Measurements from ENCODE around the gene DYRK2. TPM values are rescaled to one million over a fixed set of nuclear protein-coding genes. Genes with fewer than 3 reads are reported as not detected.

DYRK2 gene
- total and polyA plus RNA-seq, 2 donors: 11.8 to 17.9 TPM

- Histone ChIP-seq H3K27me3 (ENCODE audit: control insufficient read depth in 2 of 2, insufficient read depth in 1 of 2, low read length in 1 of 2) (no peaks in the 10 kb centered on the region), H3K4me3 (ENCODE audit: low read length in 2 of 2) (no peak overlapping the region), H3K36me3 (ENCODE audit: control insufficient read depth in 2 of 2, insufficient read depth in 2 of 2, low read length in 1 of 2) (no peaks in the 10 kb centered on the region), H3K27ac (ENCODE audit: low read depth in 1 of 2, low read length in 1 of 2) (no peak overlapping the region), H3K4me1 (ENCODE audit: control insufficient read depth in 2 of 2, insufficient read depth in 2 of 2, low read length in 2 of 2) (peaks cover 0 to 1% of the 10 kb centered on the region in 2 donors), H3K9me3 (ENCODE audit: control insufficient read depth in 2 of 2, insufficient read depth in 1 of 2, low read length in 1 of 2) (no peaks in the 10 kb centered on the region)
- WGBS: 98% methylated on average over 4 of the region's 4 CpGs
- DNase-seq (ENCODE audit: low read depth in 6 of 9, low spot score in 9 of 9): no peak
These were observed 26.6 kb upstream of the DYRK2 start for GRCh38 chr12:67621926-67622325.

- no peak for DNase-seq (ENCODE audit: low read depth in 6 of 9, low spot score in 9 of 9)
- H3K4me3 ChIP-seq (ENCODE audit: low read length in 2 of 2): no peak overlapping the region
- no peak overlapping the region for H3K27ac ChIP-seq (ENCODE audit: low read depth in 1 of 2, low read length in 1 of 2)
- 95% methylated on average over 3 of the region's 3 CpGs for WGBS
- no peaks in the 10 kb centered on the region for H3K36me3 ChIP-seq (ENCODE audit: control insufficient read depth in 2 of 2, insufficient read depth in 2 of 2, low read length in 1 of 2)
- H3K9me3 ChIP-seq (ENCODE audit: control insufficient read depth in 2 of 2, insufficient read depth in 1 of 2, low read length in 1 of 2): no peaks in the 10 kb centered on the region
- peaks cover 0 to 3% of the 10 kb centered on the region in 2 donors for H3K4me1 ChIP-seq (ENCODE audit: control insufficient read depth in 2 of 2, insufficient read depth in 2 of 2, low read length in 2 of 2)
- no peaks in the 10 kb centered on the region for H3K27me3 ChIP-seq (ENCODE audit: control insufficient read depth in 2 of 2, insufficient read depth in 1 of 2, low read length in 1 of 2)
These were observed 25.3 kb upstream of the DYRK2 start for GRCh38 chr12:67623259-67623658.

- Histone ChIP-seq H3K27ac (ENCODE audit: low read depth in 1 of 2, low read length in 1 of 2) (no peak overlapping the region), H3K36me3 (ENCODE audit: control insufficient read depth in 2 of 2, insufficient read depth in 2 of 2, low read length in 1 of 2) (no peaks in the 10 kb centered on the region), H3K4me1 (ENCODE audit: control insufficient read depth in 2 of 2, insufficient read depth in 2 of 2, low read length in 2 of 2) (peaks cover 6 to 9% of the 10 kb centered on the region in 2 donors), H3K27me3 (ENCODE audit: control insufficient read depth in 2 of 2, insufficient read depth in 1 of 2, low read length in 1 of 2) (no peaks in the 10 kb centered on the region), H3K4me3 (ENCODE audit: low read length in 2 of 2) (no peak overlapping the region), H3K9me3 (ENCODE audit: control insufficient read depth in 2 of 2, insufficient read depth in 1 of 2, low read length in 1 of 2) (no peaks in the 10 kb centered on the region)
- DNase-seq (ENCODE audit: low read depth in 6 of 9, low spot score in 9 of 9): no peak
- WGBS: over 99% methylated on average over 6 of the region's 6 CpGs
These were observed 24.2 kb upstream of the DYRK2 start for GRCh38 chr12:67624355-67624754.

GRCh38 chr12:67625004-67625403, 23.5 kb upstream of the DYRK2 start:
- Histone ChIP-seq H3K4me1 (ENCODE audit: control insufficient read depth in 2 of 2, insufficient read depth in 2 of 2, low read length in 2 of 2) (peaks cover 12 to 16% of the 10 kb centered on the region in 2 donors), H3K27ac (ENCODE audit: low read depth in 1 of 2, low read length in 1 of 2) (no peak overlapping the region), H3K27me3 (ENCODE audit: control insufficient read depth in 2 of 2, insufficient read depth in 1 of 2, low read length in 1 of 2) (no peaks in the 10 kb centered on the region), H3K9me3 (ENCODE audit: control insufficient read depth in 2 of 2, insufficient read depth in 1 of 2, low read length in 1 of 2) (no peaks in the 10 kb centered on the region), H3K4me3 (ENCODE audit: low read length in 2 of 2) (no peak overlapping the region), H3K36me3 (ENCODE audit: control insufficient read depth in 2 of 2, insufficient read depth in 2 of 2, low read length in 1 of 2) (no peaks in the 10 kb centered on the region)
- 92% methylated on average over 1 of the region's 1 CpG for WGBS
- DNase-seq (ENCODE audit: low read depth in 6 of 9, low spot score in 9 of 9): no peak

- 97% methylated on average over 2 of the region's 2 CpGs for WGBS
- Histone ChIP-seq H3K27ac (ENCODE audit: low read depth in 1 of 2, low read length in 1 of 2) (no peak overlapping the region), H3K9me3 (ENCODE audit: control insufficient read depth in 2 of 2, insufficient read depth in 1 of 2, low read length in 1 of 2) (no peaks in the 10 kb centered on the region), H3K36me3 (ENCODE audit: control insufficient read depth in 2 of 2, insufficient read depth in 2 of 2, low read length in 1 of 2) (no peaks in the 10 kb centered on the region), H3K4me3 (ENCODE audit: low read length in 2 of 2) (no peak overlapping the region), H3K27me3 (ENCODE audit: control insufficient read depth in 2 of 2, insufficient read depth in 1 of 2, low read length in 1 of 2) (no peaks in the 10 kb centered on the region), H3K4me1 (ENCODE audit: control insufficient read depth in 2 of 2, insufficient read depth in 2 of 2, low read length in 2 of 2) (peaks cover 20 to 22% of the 10 kb centered on the region in 2 donors)
- no peak for DNase-seq (ENCODE audit: low read depth in 6 of 9, low spot score in 9 of 9)
These were observed 22.4 kb upstream of the DYRK2 start for GRCh38 chr12:67626156-67626555.

GRCh38 chr12:67630373-67631088, 18.0 kb upstream of the DYRK2 start:
- 14% methylated on average over 7 of the region's 7 CpGs for WGBS
- Histone ChIP-seq H3K4me3 (ENCODE audit: low read length in 2 of 2) (peak overlapping the region in 1 of 2 donors; percentile 10), H3K36me3 (ENCODE audit: control insufficient read depth in 2 of 2, insufficient read depth in 2 of 2, low read length in 1 of 2) (no peaks in the 10 kb centered on the region), H3K4me1 (ENCODE audit: control insufficient read depth in 2 of 2, insufficient read depth in 2 of 2, low read length in 2 of 2) (peaks cover 31 to 40% of the 10 kb centered on the region in 2 donors), H3K9me3 (ENCODE audit: control insufficient read depth in 2 of 2, insufficient read depth in 1 of 2, low read length in 1 of 2) (no peaks in the 10 kb centered on the region), H3K27ac (ENCODE audit: low read depth in 1 of 2, low read length in 1 of 2) (peak overlapping the region; percentile 89 to 95), H3K27me3 (ENCODE audit: control insufficient read depth in 2 of 2, insufficient read depth in 1 of 2, low read length in 1 of 2) (no peaks in the 10 kb centered on the region)
- peak; percentile 81 to 97 (median 92) for DNase-seq (ENCODE audit: low read depth in 6 of 9, low spot score in 9 of 9)

GRCh38 chr12:67632005-67632404, 16.5 kb upstream of the DYRK2 start:
- H3K4me1 ChIP-seq (ENCODE audit: control insufficient read depth in 2 of 2, insufficient read depth in 2 of 2, low read length in 2 of 2): peaks cover 31 to 38% of the 10 kb centered on the region in 2 donors

GRCh38 chr12:67633024-67633610, 15.4 kb upstream of the DYRK2 start:
- Histone ChIP-seq H3K36me3 (ENCODE audit: control insufficient read depth in 2 of 2, insufficient read depth in 2 of 2, low read length in 1 of 2) (no peaks in the 10 kb centered on the region), H3K27ac (ENCODE audit: low read depth in 1 of 2, low read length in 1 of 2) (no peak overlapping the region), H3K4me1 (ENCODE audit: control insufficient read depth in 2 of 2, insufficient read depth in 2 of 2, low read length in 2 of 2) (peaks cover 31 to 37% of the 10 kb centered on the region in 2 donors), H3K9me3 (ENCODE audit: control insufficient read depth in 2 of 2, insufficient read depth in 1 of 2, low read length in 1 of 2) (no peaks in the 10 kb centered on the region), H3K27me3 (ENCODE audit: control insufficient read depth in 2 of 2, insufficient read depth in 1 of 2, low read length in 1 of 2) (no peaks in the 10 kb centered on the region), H3K4me3 (ENCODE audit: low read length in 2 of 2) (no peak overlapping the region)
- 92% methylated on average over 2 of the region's 2 CpGs for WGBS
- DNase-seq (ENCODE audit: low read depth in 6 of 9, low spot score in 9 of 9): no peak

More at GRCh38 chr12:67632005-67632404, 16.5 kb upstream of the DYRK2 start:
- Histone ChIP-seq H3K27ac (ENCODE audit: low read depth in 1 of 2, low read length in 1 of 2) (no peak overlapping the region), H3K4me3 (ENCODE audit: low read length in 2 of 2) (no peak overlapping the region), H3K9me3 (ENCODE audit: control insufficient read depth in 2 of 2, insufficient read depth in 1 of 2, low read length in 1 of 2) (no peaks in the 10 kb centered on the region), H3K27me3 (ENCODE audit: control insufficient read depth in 2 of 2, insufficient read depth in 1 of 2, low read length in 1 of 2) (no peaks in the 10 kb centered on the region), H3K36me3 (ENCODE audit: control insufficient read depth in 2 of 2, insufficient read depth in 2 of 2, low read length in 1 of 2) (no peaks in the 10 kb centered on the region)
- DNase-seq (ENCODE audit: low read depth in 6 of 9, low spot score in 9 of 9): no peak
- 92% methylated on average over 3 of the region's 3 CpGs for WGBS

GRCh38 chr12:67633708-67634107, 14.8 kb upstream of the DYRK2 start:
- WGBS: 10% methylated on average over 2 of the region's 2 CpGs
- peaks cover 31 to 37% of the 10 kb centered on the region in 2 donors for H3K4me1 ChIP-seq (ENCODE audit: control insufficient read depth in 2 of 2, insufficient read depth in 2 of 2, low read length in 2 of 2)
- DNase-seq (ENCODE audit: low read depth in 6 of 9, low spot score in 9 of 9): peak in 1 of 9 donors; percentile 33

More at GRCh38 chr12:67633708-67634107, 14.8 kb upstream of the DYRK2 start:
- H3K27ac ChIP-seq (ENCODE audit: low read depth in 1 of 2, low read length in 1 of 2): no peak overlapping the region
- H3K27me3 ChIP-seq (ENCODE audit: control insufficient read depth in 2 of 2, insufficient read depth in 1 of 2, low read length in 1 of 2): no peaks in the 10 kb centered on the region
- H3K9me3 ChIP-seq (ENCODE audit: control insufficient read depth in 2 of 2, insufficient read depth in 1 of 2, low read length in 1 of 2): no peaks in the 10 kb centered on the region
- H3K36me3 ChIP-seq (ENCODE audit: control insufficient read depth in 2 of 2, insufficient read depth in 2 of 2, low read length in 1 of 2): no peaks in the 10 kb centered on the region
- no peak overlapping the region for H3K4me3 ChIP-seq (ENCODE audit: low read length in 2 of 2)

All from thymus (tissue), 11 donors.